IMR-90 (cell line): Measurements from ENCODE around the gene MLLT1.

ENCODE experiments used
- CTCF ChIP-seq: conservative IDR thresholded peaks from 2 replicates; pipeline ENCODE4 v1.5.1; 2012; ENCODE audit warnings: mild to moderate bottlenecking, low read depth, low read length, improper control_type of control experiment
- POLR2A ChIP-seq: IDR thresholded peaks from 2 replicates; pipeline ENCODE4 v1.6.1; 2012; ENCODE audit warnings: mild to moderate bottlenecking, low read depth, low read length
- RFX5 ChIP-seq: IDR thresholded peaks from 2 replicates; pipeline ENCODE4 v1.8.0; 2012; ENCODE audit warnings: low read depth, mild to moderate bottlenecking, low read length, moderate library complexity
- USF2 ChIP-seq: fragments of 150-350 bp; IDR thresholded peaks from 2 replicates; pipeline ENCODE4 v1.6.1; 2017; ENCODE audit warnings: mild to moderate bottlenecking, antibody characterized with exemption, low read length, low read depth

- no peak for TF ChIP-seq POLR2A
- TF ChIP-seq USF2 = no peak
- no peak for TF ChIP-seq CTCF
- TF ChIP-seq RFX5 = no peak
Observed at GRCh38 chr19:6319376-6319775, 39.6 kb upstream of the MLLT1 start.
